ENCODE measurements around the gene RABGAP1L.

DNA sequence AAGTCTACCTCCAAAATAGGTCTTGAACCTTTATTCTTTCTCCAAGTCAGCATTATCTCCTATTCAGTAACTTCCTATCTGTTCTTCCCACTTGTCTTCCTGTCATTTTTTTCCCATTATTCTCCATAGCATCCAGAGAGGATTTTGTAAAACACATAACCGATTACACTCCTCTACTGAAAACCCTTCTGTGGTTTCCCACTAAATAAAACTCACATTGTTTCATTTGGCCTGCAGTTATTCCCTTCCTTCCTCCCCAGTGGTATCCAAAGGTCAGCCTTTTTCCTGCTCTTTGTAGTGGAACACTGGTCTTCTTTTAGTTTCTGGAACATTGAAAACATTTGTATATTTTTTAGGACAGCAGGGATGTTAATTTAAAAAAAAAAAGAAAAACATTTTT, 554.5 kb downstream of the RABGAP1L start:
- TF ChIP-seq POLR2A (IDR thresholded peaks at IDR 0.05) (no peak), CTCF (IDR thresholded peaks at IDR 0.05) (no peak)

All from body of pancreas (tissue), 4 donors.